ENCODE results near the gene DPEP3. TPM values are rescaled to one million over a fixed set of nuclear protein-coding genes. Genes with fewer than 3 reads are reported as not detected.
"Not testable (repeated sequence)": the region's sequence is repeated elsewhere in the genome, so short reads cannot be mapped to it uniquely, and the experiment has no call there.

Gene DPEP3
- polyA plus RNA-seq, 1 experiment = not detected

- no peaks in the 10 kb centered on the region; the same call in 1 of the 2 replicates for H3K9me3 ChIP-seq (ENCODE audit: control insufficient read depth, insufficient read depth, low read length)
- no peak overlapping the region for H3K4me3 ChIP-seq (ENCODE audit: low read depth, low read length)
- CTCF ChIA-PET = interaction anchor here (0.8 to 1.4 kb wide), 3 partner anchors 48 to 127 kb away, joined by 3 read pairs; partner anchors contain the start of gene NRN1L
- TF ChIP-seq CTCF (IDR thresholded peaks at IDR 0.05; ENCODE audit: low read depth, low read length) = peak; percentile 69
- no peaks in the 10 kb centered on the region for H3K27me3 ChIP-seq (ENCODE audit: control insufficient read depth, insufficient read depth, low read length)
- POLR2A ChIA-PET = interaction anchor here (0.5 kb wide), 1 partner anchor 19 kb away, joined by 3 read pairs; no protein-coding TSS in a partner anchor
- DNase-seq (ENCODE audit: low read depth, low spot score) = no peak
- no peak overlapping the region for H3K27ac ChIP-seq (ENCODE audit: low read depth, low read length)
These were observed 38.1 kb downstream of the DPEP3 start for GRCh38 chr16:67942200-67942509.

- ChIA-PET CTCF (interaction anchor here (0.8 to 1.4 kb wide), 2 partner anchors 57 to 126 kb away, joined by 3 read pairs; partner anchors contain the start of gene NRN1L), POLR2A (no interaction called here)
- no peak for DNase-seq (ENCODE audit: low read depth, low spot score)
- Histone ChIP-seq H3K27ac (ENCODE audit: low read depth, low read length) (no peak overlapping the region), H3K9me3 (ENCODE audit: control insufficient read depth, insufficient read depth, low read length) (no peaks in the 10 kb centered on the region; the same call in 1 of the 2 replicates), H3K27me3 (ENCODE audit: control insufficient read depth, insufficient read depth, low read length) (no peaks in the 10 kb centered on the region), H3K4me3 (ENCODE audit: low read depth, low read length) (no peak overlapping the region)
- no peak for TF ChIP-seq CTCF (IDR thresholded peaks at IDR 0.05; ENCODE audit: low read depth, low read length)
These were observed 38.7 kb downstream of the DPEP3 start for GRCh38 chr16:67941469-67942199.

- ChIA-PET POLR2A (interaction anchor here (0.6 to 0.9 kb wide), 2 partner anchors 19 to 108 kb away, joined by 3 read pairs; no protein-coding TSS in a partner anchor), CTCF (interaction anchor here (0.6 to 0.7 kb wide), 2 partner anchors 124 to 343 kb away, joined by 3 read pairs; no protein-coding TSS in a partner anchor)
- no peak for DNase-seq (ENCODE audit: low read depth, low spot score)
- Histone ChIP-seq H3K27me3 (ENCODE audit: control insufficient read depth, insufficient read depth, low read length) (no peaks in the 10 kb centered on the region), H3K9me3 (ENCODE audit: control insufficient read depth, insufficient read depth, low read length) (peaks cover 6% of the 10 kb centered on the region; the same call in 1 of the 2 replicates), H3K4me3 (ENCODE audit: low read depth, low read length) (no peak overlapping the region), H3K27ac (ENCODE audit: low read depth, low read length) (no peak overlapping the region)
- TF ChIP-seq CTCF (IDR thresholded peaks at IDR 0.05; ENCODE audit: low read depth, low read length) = no peak
These were observed 39.7 kb downstream of the DPEP3 start for GRCh38 chr16:67940446-67941089.

GRCh38 chr16:67939507-67940445 lies 40.5 kb downstream of the DPEP3 start:
- CTCF ChIA-PET = interaction anchor here (0.6 to 1.2 kb wide), 5 partner anchors 55 to 123 kb away, joined by 3 to 5 read pairs (median 4); partner anchors contain the start of gene NRN1L
- TF ChIP-seq CTCF (IDR thresholded peaks at IDR 0.05; ENCODE audit: low read depth, low read length) = no peak
- POLR2A ChIA-PET = interaction anchor here (0.9 kb wide), 1 partner anchor 20 kb away, joined by 3 read pairs; no protein-coding TSS in a partner anchor
- H3K4me3 ChIP-seq (ENCODE audit: low read depth, low read length) = no peak overlapping the region
- peaks cover 6% of the 10 kb centered on the region; the same call in 1 of the 2 replicates for H3K9me3 ChIP-seq (ENCODE audit: control insufficient read depth, insufficient read depth, low read length)
- no peak overlapping the region for H3K27ac ChIP-seq (ENCODE audit: low read depth, low read length)
- no peak for DNase-seq (ENCODE audit: low read depth, low spot score)
- no peaks in the 10 kb centered on the region for H3K27me3 ChIP-seq (ENCODE audit: control insufficient read depth, insufficient read depth, low read length)

- not testable (repeated sequence) for DNase-seq (ENCODE audit: low read depth, low spot score); H3K9me3 ChIP-seq (ENCODE audit: control insufficient read depth, insufficient read depth, low read length); H3K4me3 ChIP-seq (ENCODE audit: low read depth, low read length); H3K27ac ChIP-seq (ENCODE audit: low read depth, low read length); H3K27me3 ChIP-seq (ENCODE audit: control insufficient read depth, insufficient read depth, low read length)
- ChIA-PET POLR2A (interaction anchor here (0.7 kb wide), 3 partner anchors 13 to 126 kb away, joined by 3 to 10 read pairs (median 9); no protein-coding TSS in a partner anchor), CTCF (interaction anchor here (1.1 kb wide), 1 partner anchor 54 kb away, joined by 3 read pairs; no protein-coding TSS in a partner anchor)
These were observed 42.6 kb downstream of the DPEP3 start for GRCh38 chr16:67937713-67938112.
